ENCODE data around the gene PNO1. TPM values are rescaled to one million over a fixed set of nuclear protein-coding genes. Genes with fewer than 3 reads are reported as not detected.

The PNO1 gene
- total and polyA plus RNA-seq, 2 donors (not counting 1 experiment from before 2014, with no cell fraction given): 12.9 to 13.4 TPM

- no peak overlapping the region for H3K9ac ChIP-seq (ENCODE audit: insufficient read depth, low read length)
- H3K9me3 ChIP-seq (ENCODE audit: control insufficient read depth, insufficient read depth, low read depth, low read length): no peaks in the 10 kb centered on the region
- H3K4me1 ChIP-seq (ENCODE audit: control insufficient read depth, extremely low read depth, insufficient read depth, low read length): no peaks in the 10 kb centered on the region
- no peak overlapping the region for H3K4me3 ChIP-seq (replicated peaks in 1 of 4; ENCODE audit: control extremely low read depth in 1 of 4, insufficient read depth in 1 of 4, low read depth in 3 of 4, low read length in 4 of 4)
- TF ChIP-seq EZH2 (IDR thresholded peaks at IDR 0.05; ENCODE audit: low read length, missing control alignments) (no peak), CTCF (conservative IDR thresholded peaks at IDR 0.05 in 1 of 2, IDR thresholded peaks at IDR 0.05 in 1 of 2; ENCODE audit: low read depth in 1 of 2, low read length in 2 of 2) (no peak)
- no peak overlapping the region for H3K27ac ChIP-seq (ENCODE audit: insufficient read depth, low read length)
- H4K20me1 ChIP-seq (ENCODE audit: control insufficient read depth, extremely low read depth, insufficient read depth, low read length): no peaks in the 10 kb centered on the region
- H2AFZ ChIP-seq (ENCODE audit: low read length): no peak overlapping the region
- no peaks in the 10 kb centered on the region for H3K27me3 ChIP-seq (ENCODE audit: control insufficient read depth, insufficient read depth, low read length)
- H3K4me2 ChIP-seq (ENCODE audit: extremely low read depth, insufficient read depth, low read length): no peak overlapping the region
- DNase-seq (ENCODE audit: low read depth in 2 of 2): no peak
- no peaks in the 10 kb centered on the region for H3K79me2 ChIP-seq (ENCODE audit: control insufficient read depth, insufficient read depth, low read length)
- H3K36me3 ChIP-seq (ENCODE audit: control insufficient read depth, insufficient read depth, low read length): no peaks in the 10 kb centered on the region
These were observed 38.2 kb upstream of the PNO1 start for GRCh38 chr2:68119504-68119903.

GRCh38 chr2:68121873-68122679 lies 35.6 kb upstream of the PNO1 start:
- TF ChIP-seq CTCF (conservative IDR thresholded peaks at IDR 0.05 in 1 of 2, IDR thresholded peaks at IDR 0.05 in 1 of 2; ENCODE audit: low read depth in 1 of 2, low read length in 2 of 2) (peak; percentile 96 to 99), EZH2 (IDR thresholded peaks at IDR 0.05; ENCODE audit: low read length, missing control alignments) (no peak)
- Histone ChIP-seq H3K9ac (ENCODE audit: insufficient read depth, low read length) (no peak overlapping the region), H3K4me3 (replicated peaks in 1 of 4; ENCODE audit: control extremely low read depth in 1 of 4, insufficient read depth in 1 of 4, low read depth in 3 of 4, low read length in 4 of 4) (no peak overlapping the region), H3K27me3 (ENCODE audit: control insufficient read depth, insufficient read depth, low read length) (no peaks in the 10 kb centered on the region), H3K4me2 (ENCODE audit: extremely low read depth, insufficient read depth, low read length) (peak overlapping the region; percentile 34), H2AFZ (ENCODE audit: low read length) (no peak overlapping the region), H3K9me3 (ENCODE audit: control insufficient read depth, insufficient read depth, low read depth, low read length) (no peaks in the 10 kb centered on the region), H4K20me1 (ENCODE audit: control insufficient read depth, extremely low read depth, insufficient read depth, low read length) (no peaks in the 10 kb centered on the region), H3K79me2 (ENCODE audit: control insufficient read depth, insufficient read depth, low read length) (no peaks in the 10 kb centered on the region), H3K27ac (ENCODE audit: insufficient read depth, low read length) (no peak overlapping the region), H3K4me1 (ENCODE audit: control insufficient read depth, extremely low read depth, insufficient read depth, low read length) (no peaks in the 10 kb centered on the region), H3K36me3 (ENCODE audit: control insufficient read depth, insufficient read depth, low read length) (no peaks in the 10 kb centered on the region)
- DNase-seq (ENCODE audit: low read depth in 2 of 2): peak; percentile 69 to 89

- no peak overlapping the region for H3K4me3 ChIP-seq (replicated peaks in 1 of 4; ENCODE audit: control extremely low read depth in 1 of 4, insufficient read depth in 1 of 4, low read depth in 3 of 4, low read length in 4 of 4)
- no peaks in the 10 kb centered on the region for H3K9me3 ChIP-seq (ENCODE audit: control insufficient read depth, insufficient read depth, low read depth, low read length)
- no peak overlapping the region for H3K9ac ChIP-seq (ENCODE audit: insufficient read depth, low read length)
- peak overlapping the region; percentile 34 for H3K4me2 ChIP-seq (ENCODE audit: extremely low read depth, insufficient read depth, low read length)
- no peaks in the 10 kb centered on the region for H3K36me3 ChIP-seq (ENCODE audit: control insufficient read depth, insufficient read depth, low read length)
- H3K4me1 ChIP-seq (ENCODE audit: control insufficient read depth, extremely low read depth, insufficient read depth, low read length): no peaks in the 10 kb centered on the region
- H3K27me3 ChIP-seq (ENCODE audit: control insufficient read depth, insufficient read depth, low read length): no peaks in the 10 kb centered on the region
- no peaks in the 10 kb centered on the region for H3K79me2 ChIP-seq (ENCODE audit: control insufficient read depth, insufficient read depth, low read length)
- no peak overlapping the region for H2AFZ ChIP-seq (ENCODE audit: low read length)
- H4K20me1 ChIP-seq (ENCODE audit: control insufficient read depth, extremely low read depth, insufficient read depth, low read length): no peaks in the 10 kb centered on the region
- no peak for TF ChIP-seq CTCF (conservative IDR thresholded peaks at IDR 0.05 in 1 of 2, IDR thresholded peaks at IDR 0.05 in 1 of 2; ENCODE audit: low read depth in 1 of 2, low read length in 2 of 2)
- no peak for TF ChIP-seq EZH2 (IDR thresholded peaks at IDR 0.05; ENCODE audit: low read length, missing control alignments)
- DNase-seq (ENCODE audit: low read depth in 2 of 2): no peak
- H3K27ac ChIP-seq (ENCODE audit: insufficient read depth, low read length): no peak overlapping the region
These were observed 35.1 kb upstream of the PNO1 start for GRCh38 chr2:68122680-68122964.

Data from fibroblast of lung (primary cell).